DND-41 (cell line): Measurements from ENCODE around the gene TRIM14.
"Not testable (repeated sequence)": the region's sequence is repeated elsewhere in the genome, so short reads cannot be mapped to it uniquely, and the experiment has no call there.

Experiments
- ATAC-seq: fragments of 200-7000 bp; cut with Tn5 transposase; 3 replicates; pipeline ENCODE4 v1.9.1; 2021; ENCODE audit warnings: low read depth; ENCODE audit not compliant: insufficient read depth
- DNase-seq: peaks from one replicate; pipeline ENCODE4 v3.0.0-alpha.2; 2020
- H2AFZ ChIP-seq: 2 replicates; pipeline ENCODE4 v1.6.0; 2012; ENCODE audit warnings: low read depth, low read length
- H3K27ac ChIP-seq: 2 replicates; pipeline ENCODE4 v1.5.1; 2012; ENCODE audit warnings: low read length, inconsistent platforms
- H3K27me3 ChIP-seq: fragments of 200-600 bp; sonication (generic); 2 replicates; pipeline ENCODE4 v1.6.0; 2012; ENCODE audit warnings: low read length, mild to moderate bottlenecking, inconsistent platforms; ENCODE audit not compliant: insufficient read depth, poor library complexity
- H3K36me3 ChIP-seq: 2 replicates; pipeline ENCODE4 v1.5.1; 2012; ENCODE audit warnings: low read length, inconsistent platforms; ENCODE audit not compliant: insufficient read depth
- H3K4me1 ChIP-seq: 2 replicates; pipeline ENCODE4 v1.5.1; 2012; ENCODE audit warnings: mild to moderate bottlenecking, low read length; ENCODE audit not compliant: insufficient read depth
- H3K4me2 ChIP-seq: 2 replicates; pipeline ENCODE4 v1.6.0; 2012; ENCODE audit warnings: mild to moderate bottlenecking, moderate library complexity, low read length, inconsistent platforms; ENCODE audit not compliant: insufficient read depth
- H3K4me3 ChIP-seq, 2 experiments: fragments of 200-600 bp in 1 of 2; shearing (Covaris generic) in 1 of 2; 2 replicates each; pipeline ENCODE4 v1.5.1; 2012 to 2016; ENCODE audit warnings: inconsistent platforms in 2 of 2, low read length in 2 of 2, mild to moderate bottlenecking in 2 of 2, low read depth in 1 of 2, moderate library complexity in 1 of 2
- H3K79me2 ChIP-seq: 2 replicates; pipeline ENCODE4 v1.6.0; 2012; ENCODE audit warnings: low read length, inconsistent platforms; ENCODE audit not compliant: insufficient read depth
- H3K9ac ChIP-seq: 2 replicates; pipeline ENCODE4 v1.6.0; 2012; ENCODE audit warnings: low read depth, mild to moderate bottlenecking, inconsistent platforms, low read length, moderate library complexity
- H3K9me3 ChIP-seq: 2 replicates; pipeline ENCODE4 v1.5.1; 2012; ENCODE audit warnings: low read length, moderate library complexity, mild to moderate bottlenecking, inconsistent platforms; ENCODE audit not compliant: insufficient read depth, severe bottlenecking
- H4K20me1 ChIP-seq: 2 replicates; pipeline ENCODE4 v1.6.0; 2012; ENCODE audit warnings: low read length; ENCODE audit not compliant: insufficient read depth
- EZH2 ChIP-seq: IDR thresholded peaks from 3 replicates; pipeline ENCODE4 v1.6.1; 2012; ENCODE audit warnings: borderline replicate concordance, low read depth, mild to moderate bottlenecking, moderate library complexity, low read length, inconsistent platforms; ENCODE audit not compliant: severe bottlenecking
- TF ChIP-seq, protein P1 (sequence below): IDR thresholded peaks from 2 replicates; pipeline ENCODE4 v1.5.1; 2012; ENCODE audit warnings: borderline replicate concordance, low read length, moderate library complexity, mild to moderate bottlenecking; ENCODE audit not compliant: poor library complexity, severe bottlenecking; ENCODE audit errors: extremely low read depth

Gene TRIM14

GRCh38 chr9:98117984-98118639 lies 910 bp downstream of the TRIM14 start:
- Histone ChIP-seq H2AFZ (peak overlapping the region; percentile 97), H4K20me1 (no peaks in the 10 kb centered on the region), H3K4me2 (peak overlapping the region; percentile 83), H3K4me1 (peaks cover 50% of the 10 kb centered on the region), H3K27ac (peak overlapping the region; percentile 93), H3K36me3 (peaks cover 21% of the 10 kb centered on the region), H3K4me3 (peak overlapping the region; percentile 38 to 64; a peak in 3 of 4 replicates), H3K79me2 (peaks cover 54% of the 10 kb centered on the region), H3K9ac (peak overlapping the region; percentile 76), H3K9me3 (no peaks in the 10 kb centered on the region), H3K27me3 (no peaks in the 10 kb centered on the region)
- ATAC-seq (peak; percentile 61), DNase-seq (peak; percentile 51)
- TF ChIP-seq, protein P1, sequence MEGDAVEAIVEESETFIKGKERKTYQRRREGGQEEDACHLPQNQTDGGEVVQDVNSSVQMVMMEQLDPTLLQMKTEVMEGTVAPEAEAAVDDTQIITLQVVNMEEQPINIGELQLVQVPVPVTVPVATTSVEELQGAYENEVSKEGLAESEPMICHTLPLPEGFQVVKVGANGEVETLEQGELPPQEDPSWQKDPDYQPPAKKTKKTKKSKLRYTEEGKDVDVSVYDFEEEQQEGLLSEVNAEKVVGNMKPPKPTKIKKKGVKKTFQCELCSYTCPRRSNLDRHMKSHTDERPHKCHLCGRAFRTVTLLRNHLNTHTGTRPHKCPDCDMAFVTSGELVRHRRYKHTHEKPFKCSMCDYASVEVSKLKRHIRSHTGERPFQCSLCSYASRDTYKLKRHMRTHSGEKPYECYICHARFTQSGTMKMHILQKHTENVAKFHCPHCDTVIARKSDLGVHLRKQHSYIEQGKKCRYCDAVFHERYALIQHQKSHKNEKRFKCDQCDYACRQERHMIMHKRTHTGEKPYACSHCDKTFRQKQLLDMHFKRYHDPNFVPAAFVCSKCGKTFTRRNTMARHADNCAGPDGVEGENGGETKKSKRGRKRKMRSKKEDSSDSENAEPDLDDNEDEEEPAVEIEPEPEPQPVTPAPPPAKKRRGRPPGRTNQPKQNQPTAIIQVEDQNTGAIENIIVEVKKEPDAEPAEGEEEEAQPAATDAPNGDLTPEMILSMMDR: peak; percentile 60
- no peak for TF ChIP-seq EZH2

DNA sequence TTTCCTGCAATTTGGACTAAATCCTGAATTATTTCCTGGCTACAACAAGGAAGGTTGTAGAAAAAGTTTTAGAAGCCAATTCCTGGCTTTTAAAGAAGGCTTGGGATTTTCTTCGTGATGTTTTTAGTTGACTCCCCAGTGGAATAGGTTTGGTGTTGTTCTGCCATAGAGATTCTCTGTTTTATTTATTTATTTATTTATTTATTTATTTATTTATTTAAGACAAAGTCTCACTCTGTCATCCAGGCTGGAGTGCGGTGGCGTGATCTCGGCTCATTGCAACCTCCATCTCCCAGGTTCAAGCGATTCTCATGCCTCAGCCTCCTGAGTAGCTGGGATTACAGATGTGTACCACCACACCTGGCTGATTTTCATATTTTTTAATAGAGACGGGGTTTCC lies 1.9 kb downstream of the TRIM14 start:
- not testable (repeated sequence) for H3K4me2 ChIP-seq, ATAC-seq, H3K27ac ChIP-seq

GRCh38 chr9:98109052-98109451 lies 10.0 kb downstream of the TRIM14 start:
- Histone ChIP-seq H3K27me3 (no peaks in the 10 kb centered on the region), H3K9me3 (no peaks in the 10 kb centered on the region), H3K27ac (peak overlapping the region; percentile 99), H3K36me3 (peaks cover 55% of the 10 kb centered on the region), H3K9ac (peak overlapping the region; percentile 55), H2AFZ (no peak overlapping the region), H4K20me1 (no peaks in the 10 kb centered on the region), H3K4me3 (no peak overlapping the region), H3K79me2 (peaks cover 64% of the 10 kb centered on the region), H3K4me1 (peaks cover 60% of the 10 kb centered on the region), H3K4me2 (peak overlapping the region; percentile 41)
- TF ChIP-seq, protein P1: no peak
- TF ChIP-seq EZH2: no peak
- ATAC-seq (peak; percentile 58), DNase-seq (peak; percentile 67)

More for the DNA sequence above, 1.9 kb downstream of the TRIM14 start:
- H4K20me1 ChIP-seq, H3K9ac ChIP-seq, DNase-seq, H3K9me3 ChIP-seq, H3K27me3 ChIP-seq, H2AFZ ChIP-seq, H3K4me3 ChIP-seq: not testable (repeated sequence)
- H3K79me2 ChIP-seq: peaks cover 59% of the 10 kb centered on the region
- H3K4me1 ChIP-seq: peaks cover 50% of the 10 kb centered on the region
- peaks cover 21% of the 10 kb centered on the region for H3K36me3 ChIP-seq

- Histone ChIP-seq H3K27ac (peak overlapping the region; percentile 99), H3K9ac (peak overlapping the region; percentile 55), H3K4me1 (peaks cover 65% of the 10 kb centered on the region), H3K9me3 (no peaks in the 10 kb centered on the region), H3K79me2 (peaks cover 64% of the 10 kb centered on the region), H3K4me3 (no peak overlapping the region; a peak in 1 of 4 replicates), H3K27me3 (no peaks in the 10 kb centered on the region), H3K36me3 (peaks cover 55% of the 10 kb centered on the region), H2AFZ (peak overlapping the region; percentile 28; the same call in 1 of the 2 replicates), H4K20me1 (no peaks in the 10 kb centered on the region), H3K4me2 (peak overlapping the region; percentile 41)
- peak; percentile 90 for ATAC-seq
- TF ChIP-seq, protein P1: no peak
- no peak for TF ChIP-seq EZH2
- peak; percentile 79 for DNase-seq
Observed at GRCh38 chr9:98108531-98109031, 10.4 kb downstream of the TRIM14 start.
